Lung (tissue), 12 donors: ENCODE measurements around the gene DNAJC3. TPM values are rescaled to one million over a fixed set of nuclear protein-coding genes. Genes with fewer than 3 reads are reported as not detected.
A peak's percentile ranks its signal among the peaks of the same experiment; 100 is the strongest.

Experiments
- ATAC-seq: fragments of 200-7000 bp; cut with Tn5 transposase; one replicate; pipeline ENCODE4 v1.9.1; 2020; ENCODE audit warnings: moderate number of reproducible peaks; ENCODE audit not compliant: insufficient read depth, low FRiP score
- DNase-seq, 3 donors: peaks; one replicate each; pipeline ENCODE4 v3.0.0-alpha.2; 2013 to 2017
- H3K27ac ChIP-seq, 2 donors: one replicate each; pipeline ENCODE4 v1.5.1; 2013; ENCODE audit warnings: mild to moderate bottlenecking in 2 of 2, moderate library complexity in 2 of 2, control low read depth in 1 of 2, inconsistent platforms in 1 of 2, low read depth in 1 of 2, low read length in 1 of 2
- H3K27me3 ChIP-seq, 3 donors: one replicate each; pipeline ENCODE4 v1.5.1; 2013; ENCODE audit warnings: low read length in 2 of 3; ENCODE audit not compliant: control insufficient read depth in 3 of 3, insufficient read depth in 3 of 3
- H3K36me3 ChIP-seq, 4 donors: one replicate each; pipeline ENCODE4 v1.5.1; 2013; ENCODE audit warnings: low read length in 4 of 4, mild to moderate bottlenecking in 1 of 4, moderate library complexity in 1 of 4; ENCODE audit not compliant: control insufficient read depth in 4 of 4, insufficient read depth in 4 of 4
- H3K4me1 ChIP-seq, 5 donors: one replicate each; pipeline ENCODE4 v1.5.1; 2013; ENCODE audit warnings: low read length in 5 of 5, mild to moderate bottlenecking in 2 of 5, moderate library complexity in 1 of 5; ENCODE audit not compliant: control insufficient read depth in 5 of 5, insufficient read depth in 5 of 5
- H3K4me3 ChIP-seq: one replicate; pipeline ENCODE4 v1.5.1; 2013; ENCODE audit warnings: mild to moderate bottlenecking, control low read depth, moderate library complexity
- H3K9ac ChIP-seq, 2 donors: one replicate each; pipeline ENCODE4 v1.5.1; 2013; ENCODE audit warnings: low read length in 2 of 2, control low read depth in 1 of 2; ENCODE audit not compliant: insufficient read depth in 1 of 2
- H3K9me3 ChIP-seq, 4 donors: one replicate each; pipeline ENCODE4 v1.5.1; 2013; ENCODE audit warnings: low read length in 3 of 4, mild to moderate bottlenecking in 1 of 4, moderate library complexity in 1 of 4; ENCODE audit not compliant: control insufficient read depth in 4 of 4, insufficient read depth in 3 of 4
- WGBS, 2 donors: extraction: QIAGEN DNeasy Blood & Tissue Kit; methylation state at CpG; one replicate each; pipeline ENCODE4 v1.1.7; 2013; 5-methylcytosine and 5-hydroxymethylcytosine counted together
- polyA plus RNA-seq, 2 donors: library from polyadenylated mRNA; stranded (reverse); fragments of 200-250 nt; gene quantifications; one replicate each; pipeline ENCODE4 v1.2.1, GENCODE V29; 2013
- total RNA-seq, 2 donors: library from RNA; depleted of rRNA in 1 of 2; stranded (reverse); fragments of >200 nt in 1 of 2; gene quantifications; one replicate each; pipeline ENCODE4 v1.2.1, GENCODE V29; 2014 to 2021
- TF ChIP-seq, protein P1 (sequence below): IDR thresholded peaks from 2 replicates; pipeline ENCODE4 v1.5.1; 2012; ENCODE audit warnings: mild to moderate bottlenecking; ENCODE audit errors: control extremely low read depth, extremely low read depth
- donor health status: control.
- donor health status: control.
- donor health status: Bipolar disorder and iron deficiency.
- donor health status: healthy.
- donor health status: DM: yes; HTN: yes; CAD: no.

The DNAJC3 gene
- total and polyA plus RNA-seq, 4 donors, result 15.2 to 61.8 (median 38.5) TPM

DNA sequence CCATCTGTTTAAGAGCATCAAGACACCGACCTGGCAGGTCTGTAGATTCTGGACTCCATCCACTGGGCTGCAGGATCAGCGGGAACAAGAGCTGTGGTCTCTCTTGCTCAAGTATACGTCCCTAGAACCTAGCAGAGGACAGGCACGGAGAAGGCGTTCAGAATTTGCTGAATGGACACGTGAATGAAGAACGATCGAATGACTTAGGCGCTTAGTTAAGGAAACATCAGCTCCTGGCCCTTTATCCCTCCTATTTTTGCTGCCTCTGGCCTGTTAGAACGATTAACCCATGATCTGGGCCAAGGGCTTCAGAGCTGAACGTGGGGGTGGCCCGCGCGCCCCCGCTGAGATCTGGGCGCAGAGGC, 33.4 kb upstream of the DNAJC3 start:
- H3K4me3 ChIP-seq, result peak overlapping the region; percentile 33
- 15 to 21% methylated on average over 16 of the region's 16 CpGs for WGBS, 2 donors
- DNase-seq, result peak; percentile 28 to 67 (median 60)
- peaks cover 3 to 31% (median 6%) of the 10 kb centered on the region in 3 donors for H3K27me3 ChIP-seq
- TF ChIP-seq, protein P1, sequence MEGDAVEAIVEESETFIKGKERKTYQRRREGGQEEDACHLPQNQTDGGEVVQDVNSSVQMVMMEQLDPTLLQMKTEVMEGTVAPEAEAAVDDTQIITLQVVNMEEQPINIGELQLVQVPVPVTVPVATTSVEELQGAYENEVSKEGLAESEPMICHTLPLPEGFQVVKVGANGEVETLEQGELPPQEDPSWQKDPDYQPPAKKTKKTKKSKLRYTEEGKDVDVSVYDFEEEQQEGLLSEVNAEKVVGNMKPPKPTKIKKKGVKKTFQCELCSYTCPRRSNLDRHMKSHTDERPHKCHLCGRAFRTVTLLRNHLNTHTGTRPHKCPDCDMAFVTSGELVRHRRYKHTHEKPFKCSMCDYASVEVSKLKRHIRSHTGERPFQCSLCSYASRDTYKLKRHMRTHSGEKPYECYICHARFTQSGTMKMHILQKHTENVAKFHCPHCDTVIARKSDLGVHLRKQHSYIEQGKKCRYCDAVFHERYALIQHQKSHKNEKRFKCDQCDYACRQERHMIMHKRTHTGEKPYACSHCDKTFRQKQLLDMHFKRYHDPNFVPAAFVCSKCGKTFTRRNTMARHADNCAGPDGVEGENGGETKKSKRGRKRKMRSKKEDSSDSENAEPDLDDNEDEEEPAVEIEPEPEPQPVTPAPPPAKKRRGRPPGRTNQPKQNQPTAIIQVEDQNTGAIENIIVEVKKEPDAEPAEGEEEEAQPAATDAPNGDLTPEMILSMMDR, result no peak
- peak overlapping the region in 1 of 2 donors; percentile 88 for H3K9ac ChIP-seq
- peaks cover 0 to 10% (median 4%) of the 10 kb centered on the region in 4 donors for H3K36me3 ChIP-seq
- H3K4me1 ChIP-seq, result peaks cover 0 to 23% (median 2%) of the 10 kb centered on the region in 5 donors
- peak overlapping the region in 1 of 2 donors; percentile 64 for H3K27ac ChIP-seq
- ATAC-seq, result no peak
- H3K9me3 ChIP-seq, result no peaks in the 10 kb centered on the region

DNA sequence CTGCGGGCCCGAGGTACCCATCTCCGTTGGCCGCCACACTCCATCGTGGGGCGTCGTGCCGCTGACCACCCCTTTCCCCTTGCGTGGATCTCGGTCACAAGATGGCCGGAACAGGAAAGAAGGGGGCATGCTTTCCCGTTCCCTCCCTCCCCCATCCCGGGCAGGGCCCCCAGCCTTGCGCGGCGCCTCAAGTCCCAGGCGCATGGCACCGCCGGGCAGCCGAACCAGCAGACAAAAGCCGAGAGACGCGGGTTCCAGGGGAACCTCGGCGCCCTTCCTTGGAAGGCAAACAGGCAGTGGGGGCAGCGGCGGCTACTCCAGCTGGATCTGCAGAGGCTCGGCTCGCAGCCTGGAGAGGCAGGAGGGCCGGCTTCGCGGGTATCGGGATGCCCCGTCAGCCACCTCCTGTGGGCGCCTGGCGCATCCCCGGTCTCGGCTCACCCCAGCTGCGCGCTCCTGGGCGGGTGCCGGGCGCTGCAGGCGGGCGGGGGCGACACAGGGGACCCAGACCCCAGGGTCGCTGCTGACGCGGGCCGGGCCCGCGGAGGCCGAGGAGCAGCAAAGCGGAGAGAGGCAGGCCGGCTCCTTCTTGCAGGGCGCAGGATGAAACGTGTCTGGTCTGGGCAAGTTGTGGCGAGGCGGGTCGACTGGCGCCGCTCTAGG, 32.9 kb upstream of the DNAJC3 start:
- TF ChIP-seq, protein P1, result no peak
- Histone ChIP-seq H3K4me3 (peak overlapping the region; percentile 33), H3K4me1 (peaks cover 0 to 23% (median 2%) of the 10 kb centered on the region in 5 donors), H3K9me3 (no peaks in the 10 kb centered on the region), H3K9ac (peak overlapping the region in 1 of 2 donors; percentile 88), H3K27me3 (peaks cover 3 to 28% (median 6%) of the 10 kb centered on the region in 3 donors), H3K27ac (peak overlapping the region in 1 of 2 donors; percentile 64), H3K36me3 (peaks cover 0 to 5% (median 2%) of the 10 kb centered on the region in 4 donors)
- ATAC-seq (peak; percentile 60), DNase-seq (peak; percentile 47 to 68 (median 66))
- WGBS, 2 donors, result 1 to 2% methylated on average over 43 to 62 of the region's 62 CpGs

DNA sequence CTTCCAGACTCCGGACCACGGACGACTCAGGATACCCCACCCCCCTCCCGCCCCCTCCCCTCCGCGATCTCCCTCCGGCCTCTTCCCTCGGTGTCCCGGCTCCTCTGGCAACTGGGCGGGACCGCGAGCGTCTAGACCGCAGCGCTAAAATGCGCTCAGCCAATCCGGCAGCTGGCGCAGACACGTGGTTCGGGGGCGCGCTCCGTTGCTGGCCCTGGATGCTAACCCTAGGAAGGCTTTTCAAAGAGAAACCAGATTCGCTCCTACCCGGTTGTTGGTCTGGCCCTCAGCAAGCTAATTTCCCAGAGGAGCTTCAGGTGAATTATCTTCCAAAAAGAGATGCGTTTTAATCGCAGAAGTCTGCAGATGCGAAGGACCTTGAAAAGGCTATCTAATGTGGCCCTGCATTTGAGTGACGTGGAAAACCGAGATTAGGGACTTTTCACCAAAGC, 32.3 kb upstream of the DNAJC3 start, which contains the start of gene DZIP1:
Gene DZIP1 (minus strand): TSS at position 106 of the 452 bp plus-strand sequence. CDS start 2,677 bp downstream, outside the sequence.
- TF ChIP-seq, protein P1, result no peak
- WGBS, 2 donors, result 2 to 3% methylated on average over 24 to 30 of the region's 30 CpGs
- Histone ChIP-seq H3K4me1 (peaks cover 0 to 23% (median 2%) of the 10 kb centered on the region in 5 donors), H3K27me3 (peaks cover 3 to 28% (median 6%) of the 10 kb centered on the region in 3 donors), H3K9me3 (no peaks in the 10 kb centered on the region), H3K36me3 (peaks cover 0 to 4% (median 2%) of the 10 kb centered on the region in 4 donors), H3K9ac (peak within 1 kb of the TSS; percentile 37 to 88), H3K4me3 (peak within 1 kb of the TSS; percentile 33), H3K27ac (peak within 1 kb of the TSS in 1 of 2 donors; percentile 64)
- peak; percentile 67 for ATAC-seq
- peak; percentile 94 to 96 (median 95) for DNase-seq
